GM18505 (cell line): ENCODE measurements around the gene CNBP.
"Not testable (repeated sequence)": the region's sequence is repeated elsewhere in the genome, so short reads cannot be mapped to it uniquely, and the experiment has no call there.

Experiments
- ATAC-seq: cut with Tn5 transposase; IDR thresholded peaks from one replicate; pipeline ENCODE4 v1.9.1; 2021; ENCODE audit not compliant: unreplicated experiment
- POLR2A ChIP-seq: IDR thresholded peaks from 4 replicates; pipeline ENCODE4 v1.6.1; 2011; ENCODE audit warnings: borderline replicate concordance; ENCODE audit not compliant: insufficient read depth, insufficient read length; ENCODE audit errors: extremely low read depth

CNBP gene

GRCh38 chr3:129183569-129184395 is at the start of gene CNBP:
Gene CNBP, minus strand, starts transcription at chr3:129183896. Its CDS starts 12,139 bp downstream, at chr3:129171757.
- peak; percentile 96 for ATAC-seq
- peak; percentile 94 for TF ChIP-seq POLR2A

DNA sequence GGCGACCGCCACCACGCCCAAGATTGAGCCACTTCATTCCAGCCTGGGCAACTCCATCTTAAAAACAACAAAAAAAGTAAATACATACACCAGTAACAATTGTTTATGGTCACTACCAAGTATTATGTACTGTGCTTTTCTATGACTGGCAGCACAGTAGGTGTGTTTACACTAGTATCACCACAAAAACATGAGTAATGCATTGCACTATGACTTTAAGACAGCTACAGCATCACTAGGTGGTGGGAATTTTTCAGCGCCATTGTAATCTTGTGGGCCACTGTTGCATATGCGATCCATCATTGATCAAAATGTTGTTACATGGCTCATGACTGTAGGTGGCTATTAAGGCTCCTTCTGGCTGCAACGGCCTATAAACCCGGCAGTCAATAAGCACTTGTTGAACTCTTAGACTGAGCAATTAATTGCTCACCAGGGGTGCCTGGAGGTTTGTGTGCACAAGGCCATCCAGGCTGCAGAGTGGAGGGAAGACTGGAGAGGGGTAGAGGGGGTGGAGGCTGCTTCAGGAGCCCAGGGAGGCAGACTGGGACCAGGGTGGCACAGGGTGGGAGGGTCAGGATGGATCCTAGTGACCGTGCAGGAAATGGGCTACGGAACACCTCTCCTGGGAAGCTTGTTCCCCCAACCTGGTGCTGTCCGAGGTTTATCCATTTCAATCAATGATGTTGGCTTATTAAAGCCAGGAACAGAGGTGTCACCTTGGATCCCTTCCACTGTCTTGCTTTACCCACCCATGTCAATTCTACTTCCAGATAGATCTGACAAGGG is 47.8 kb upstream of the CNBP start:
- ATAC-seq = no peak
- no peak for TF ChIP-seq POLR2A

- no peak for ATAC-seq
- no peak for TF ChIP-seq POLR2A
Measured at GRCh38 chr3:129230311-129231019, 46.8 kb upstream of the CNBP start.

DNA sequence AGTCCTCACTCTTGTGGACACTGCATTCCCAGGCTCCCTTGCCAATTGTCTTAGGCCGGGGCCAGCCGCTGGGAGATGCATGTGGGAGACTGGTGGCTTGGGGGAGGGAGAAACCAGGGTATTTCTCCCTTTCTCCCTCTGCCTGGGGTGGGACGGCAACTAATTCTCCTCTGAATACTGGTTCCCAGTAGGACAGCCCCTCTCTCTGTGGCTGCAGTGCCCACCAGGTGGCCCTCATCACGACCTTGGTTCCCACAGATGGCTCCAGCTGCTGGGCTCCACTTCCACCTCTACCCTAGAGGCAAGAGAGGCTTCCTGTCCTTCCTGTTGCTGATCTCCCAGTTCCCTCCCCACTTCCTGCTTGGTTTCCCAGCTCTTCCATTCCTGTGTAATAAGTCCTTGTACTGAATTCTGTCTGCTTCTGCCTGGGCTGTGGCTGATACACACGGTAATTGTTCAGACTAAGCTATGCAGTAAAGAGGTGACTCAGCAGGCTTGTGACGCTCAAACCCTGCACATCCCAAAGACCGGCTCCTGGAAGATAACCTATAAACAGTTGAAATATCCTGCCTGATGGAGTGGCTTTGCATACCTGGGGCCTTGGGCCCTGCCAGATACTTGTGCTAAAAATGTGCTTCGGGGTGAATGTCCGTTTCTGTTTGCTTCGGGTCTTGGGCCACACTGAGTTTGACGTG is 45.3 kb upstream of the CNBP start:
- no peak for TF ChIP-seq POLR2A
- ATAC-seq = no peak

GRCh38 chr3:129226374-129226773 is 42.7 kb upstream of the CNBP start:
- no peak for ATAC-seq

GRCh38 chr3:129224984-129225393 is 41.3 kb upstream of the CNBP start:
- no peak for ATAC-seq
- TF ChIP-seq POLR2A = no peak

More at GRCh38 chr3:129226374-129226773, 42.7 kb upstream of the CNBP start:
- no peak for TF ChIP-seq POLR2A

GRCh38 chr3:129224387-129224786 is 40.7 kb upstream of the CNBP start:
- not testable (repeated sequence) for ATAC-seq

- TF ChIP-seq POLR2A = no peak
- ATAC-seq = no peak
Measured at GRCh38 chr3:129218742-129219141, 35.0 kb upstream of the CNBP start.

- no peak for ATAC-seq
- TF ChIP-seq POLR2A = no peak
Measured at GRCh38 chr3:129213238-129213637, 29.5 kb upstream of the CNBP start.

- no peak for ATAC-seq
- TF ChIP-seq POLR2A = no peak
Measured at GRCh38 chr3:129211772-129212171, 28.1 kb upstream of the CNBP start.

DNA sequence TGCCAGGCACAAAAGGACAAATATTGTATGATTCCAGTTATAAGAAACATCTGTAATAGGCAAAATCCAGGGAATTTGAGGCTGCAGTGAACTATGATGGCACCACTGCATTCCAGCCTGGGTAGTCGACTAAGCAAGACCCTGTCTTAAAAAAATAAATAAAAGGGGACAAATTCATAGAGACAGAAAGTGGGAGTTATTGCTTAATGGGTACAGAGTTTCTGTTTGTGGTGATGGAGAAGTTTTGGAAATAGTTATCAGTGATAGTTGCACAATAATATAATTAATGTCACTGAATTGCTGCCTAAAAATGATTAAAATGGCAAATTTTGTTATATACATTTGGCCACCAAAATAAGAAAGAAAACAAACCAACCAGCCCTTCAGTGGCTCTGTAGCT is 27.6 kb upstream of the CNBP start:
- TF ChIP-seq POLR2A = no peak
- ATAC-seq = no peak

- TF ChIP-seq POLR2A = no peak
- ATAC-seq = no peak
Measured at GRCh38 chr3:129207479-129207878, 23.8 kb upstream of the CNBP start.

DNA sequence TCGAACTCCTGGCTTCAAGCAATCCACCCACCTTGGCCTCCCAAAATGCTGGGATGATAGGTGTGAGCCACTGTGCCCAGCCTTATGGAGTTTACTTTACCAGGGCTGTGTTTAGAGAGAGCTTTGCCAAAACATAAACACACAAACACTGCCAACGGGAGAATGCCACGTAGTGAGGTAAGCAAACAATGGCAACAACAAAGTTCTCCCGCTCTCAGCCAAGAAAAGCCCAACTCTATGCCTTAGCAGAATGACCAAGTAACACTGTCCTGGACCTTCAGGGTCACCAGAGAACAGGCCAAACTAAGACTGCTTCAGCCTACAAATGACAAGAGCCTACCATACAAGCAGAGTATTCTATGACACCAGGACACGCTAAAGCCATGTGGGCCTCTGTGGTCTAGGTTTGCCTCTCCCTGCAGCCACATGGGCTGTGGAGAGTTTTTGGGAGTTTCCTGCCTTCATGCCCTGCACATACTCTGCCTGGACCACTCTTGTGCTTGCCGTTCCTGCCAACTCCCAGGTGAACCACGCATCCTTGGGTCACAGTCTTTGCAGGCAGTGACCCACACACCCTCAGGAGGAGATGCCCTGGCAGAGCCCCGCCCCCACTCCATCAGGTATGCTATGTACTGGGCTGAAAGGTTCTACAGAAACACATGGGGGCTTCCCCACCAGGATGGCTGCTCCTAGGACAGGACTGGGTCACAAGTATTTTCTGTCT is 21.6 kb upstream of the CNBP start:
- ATAC-seq = no peak

DNA sequence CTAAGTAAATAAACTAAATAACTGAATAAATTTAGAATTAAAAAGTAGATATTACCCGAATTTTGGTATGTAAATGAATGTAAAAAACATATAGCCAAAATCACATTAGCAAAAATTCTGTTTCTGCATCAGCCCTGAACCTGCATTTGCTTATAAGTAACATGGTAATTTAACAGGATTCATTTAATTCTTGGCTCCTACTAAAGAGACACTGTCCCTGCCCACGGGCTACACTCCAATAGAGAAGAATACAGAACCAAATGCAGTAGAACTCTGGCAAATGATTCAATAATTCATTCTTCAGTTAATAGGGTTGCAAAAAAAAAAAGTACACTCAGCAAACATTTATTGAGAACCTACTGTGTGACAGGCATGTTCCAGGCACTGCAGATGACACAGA is 20.8 kb upstream of the CNBP start:
- ATAC-seq = no peak
- no peak for TF ChIP-seq POLR2A

More for the DNA sequence above, 21.6 kb upstream of the CNBP start:
- no peak for TF ChIP-seq POLR2A
